ENCODE measurements around the gene TMPRSS9. TPM values are rescaled to one million over a fixed set of nuclear protein-coding genes. Genes with fewer than 3 reads are reported as not detected.

Gene TMPRSS9
- total RNA-seq, 1 experiment from 2014 or later = 0.57 TPM

DNA sequence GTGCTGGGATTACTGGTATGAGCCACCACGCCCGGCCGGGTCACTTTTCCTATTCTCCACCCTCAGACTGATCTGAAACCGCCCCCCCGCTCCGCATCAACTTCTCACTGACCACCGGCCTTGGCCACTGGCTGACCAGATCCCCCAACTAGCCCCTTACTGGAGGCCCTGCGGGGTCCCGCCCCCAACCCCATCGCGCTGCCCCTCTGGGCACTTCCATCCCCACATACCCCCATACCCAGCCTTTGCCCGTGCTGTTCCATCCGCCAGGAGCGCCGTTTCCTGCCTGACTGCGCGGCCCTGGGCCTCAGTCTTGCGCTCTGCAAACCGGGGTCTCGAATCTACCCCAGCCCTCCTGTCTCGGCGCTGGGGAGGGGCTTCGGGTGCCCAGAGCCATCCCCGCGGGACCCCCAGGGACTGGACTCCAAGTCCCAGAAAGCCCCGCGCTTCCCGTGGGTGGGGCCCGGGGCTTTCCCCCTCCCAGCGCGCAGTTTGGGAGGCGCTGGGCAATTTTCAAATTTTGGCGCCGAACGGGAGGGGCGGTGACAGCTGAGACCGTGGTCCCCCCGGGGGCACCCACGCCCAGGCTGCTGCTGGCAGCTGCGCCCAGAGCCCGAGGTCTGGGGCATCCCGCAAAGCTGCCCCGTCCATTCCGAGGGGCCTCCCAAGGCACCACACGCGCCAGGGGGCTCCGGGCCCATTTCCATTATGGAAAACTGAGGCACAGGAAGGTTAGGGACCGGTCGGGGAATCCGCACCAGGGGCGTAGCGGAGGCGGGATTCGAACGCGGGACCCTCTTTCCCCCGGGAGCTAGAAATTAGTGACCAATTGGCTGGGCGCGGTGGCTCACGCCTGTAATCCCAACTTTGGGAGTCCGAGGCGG lies 101.9 kb downstream of the TMPRSS9 start (continued):
- TF ChIP-seq, protein P1, sequence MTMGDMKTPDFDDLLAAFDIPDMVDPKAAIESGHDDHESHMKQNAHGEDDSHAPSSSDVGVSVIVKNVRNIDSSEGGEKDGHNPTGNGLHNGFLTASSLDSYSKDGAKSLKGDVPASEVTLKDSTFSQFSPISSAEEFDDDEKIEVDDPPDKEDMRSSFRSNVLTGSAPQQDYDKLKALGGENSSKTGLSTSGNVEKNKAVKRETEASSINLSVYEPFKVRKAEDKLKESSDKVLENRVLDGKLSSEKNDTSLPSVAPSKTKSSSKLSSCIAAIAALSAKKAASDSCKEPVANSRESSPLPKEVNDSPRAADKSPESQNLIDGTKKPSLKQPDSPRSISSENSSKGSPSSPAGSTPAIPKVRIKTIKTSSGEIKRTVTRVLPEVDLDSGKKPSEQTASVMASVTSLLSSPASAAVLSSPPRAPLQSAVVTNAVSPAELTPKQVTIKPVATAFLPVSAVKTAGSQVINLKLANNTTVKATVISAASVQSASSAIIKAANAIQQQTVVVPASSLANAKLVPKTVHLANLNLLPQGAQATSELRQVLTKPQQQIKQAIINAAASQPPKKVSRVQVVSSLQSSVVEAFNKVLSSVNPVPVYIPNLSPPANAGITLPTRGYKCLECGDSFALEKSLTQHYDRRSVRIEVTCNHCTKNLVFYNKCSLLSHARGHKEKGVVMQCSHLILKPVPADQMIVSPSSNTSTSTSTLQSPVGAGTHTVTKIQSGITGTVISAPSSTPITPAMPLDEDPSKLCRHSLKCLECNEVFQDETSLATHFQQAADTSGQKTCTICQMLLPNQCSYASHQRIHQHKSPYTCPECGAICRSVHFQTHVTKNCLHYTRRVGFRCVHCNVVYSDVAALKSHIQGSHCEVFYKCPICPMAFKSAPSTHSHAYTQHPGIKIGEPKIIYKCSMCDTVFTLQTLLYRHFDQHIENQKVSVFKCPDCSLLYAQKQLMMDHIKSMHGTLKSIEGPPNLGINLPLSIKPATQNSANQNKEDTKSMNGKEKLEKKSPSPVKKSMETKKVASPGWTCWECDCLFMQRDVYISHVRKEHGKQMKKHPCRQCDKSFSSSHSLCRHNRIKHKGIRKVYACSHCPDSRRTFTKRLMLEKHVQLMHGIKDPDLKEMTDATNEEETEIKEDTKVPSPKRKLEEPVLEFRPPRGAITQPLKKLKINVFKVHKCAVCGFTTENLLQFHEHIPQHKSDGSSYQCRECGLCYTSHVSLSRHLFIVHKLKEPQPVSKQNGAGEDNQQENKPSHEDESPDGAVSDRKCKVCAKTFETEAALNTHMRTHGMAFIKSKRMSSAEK (CRISPR knock-in tag; IDR thresholded peaks at IDR 0.05; ENCODE audit: borderline replicate concordance) = no peak
- 0 out of 2 replicates have a peak, but pooled peaks have one; percentile 38 for TF ChIP-seq ZNF317 (CRISPR knock-in tag; IDR thresholded peaks at IDR 0.05; ENCODE audit: borderline replicate concordance, low read depth)
- no peak for TF ChIP-seq CREB1 (CRISPR knock-in tag; IDR thresholded peaks at IDR 0.05)
- TF ChIP-seq, protein P2, sequence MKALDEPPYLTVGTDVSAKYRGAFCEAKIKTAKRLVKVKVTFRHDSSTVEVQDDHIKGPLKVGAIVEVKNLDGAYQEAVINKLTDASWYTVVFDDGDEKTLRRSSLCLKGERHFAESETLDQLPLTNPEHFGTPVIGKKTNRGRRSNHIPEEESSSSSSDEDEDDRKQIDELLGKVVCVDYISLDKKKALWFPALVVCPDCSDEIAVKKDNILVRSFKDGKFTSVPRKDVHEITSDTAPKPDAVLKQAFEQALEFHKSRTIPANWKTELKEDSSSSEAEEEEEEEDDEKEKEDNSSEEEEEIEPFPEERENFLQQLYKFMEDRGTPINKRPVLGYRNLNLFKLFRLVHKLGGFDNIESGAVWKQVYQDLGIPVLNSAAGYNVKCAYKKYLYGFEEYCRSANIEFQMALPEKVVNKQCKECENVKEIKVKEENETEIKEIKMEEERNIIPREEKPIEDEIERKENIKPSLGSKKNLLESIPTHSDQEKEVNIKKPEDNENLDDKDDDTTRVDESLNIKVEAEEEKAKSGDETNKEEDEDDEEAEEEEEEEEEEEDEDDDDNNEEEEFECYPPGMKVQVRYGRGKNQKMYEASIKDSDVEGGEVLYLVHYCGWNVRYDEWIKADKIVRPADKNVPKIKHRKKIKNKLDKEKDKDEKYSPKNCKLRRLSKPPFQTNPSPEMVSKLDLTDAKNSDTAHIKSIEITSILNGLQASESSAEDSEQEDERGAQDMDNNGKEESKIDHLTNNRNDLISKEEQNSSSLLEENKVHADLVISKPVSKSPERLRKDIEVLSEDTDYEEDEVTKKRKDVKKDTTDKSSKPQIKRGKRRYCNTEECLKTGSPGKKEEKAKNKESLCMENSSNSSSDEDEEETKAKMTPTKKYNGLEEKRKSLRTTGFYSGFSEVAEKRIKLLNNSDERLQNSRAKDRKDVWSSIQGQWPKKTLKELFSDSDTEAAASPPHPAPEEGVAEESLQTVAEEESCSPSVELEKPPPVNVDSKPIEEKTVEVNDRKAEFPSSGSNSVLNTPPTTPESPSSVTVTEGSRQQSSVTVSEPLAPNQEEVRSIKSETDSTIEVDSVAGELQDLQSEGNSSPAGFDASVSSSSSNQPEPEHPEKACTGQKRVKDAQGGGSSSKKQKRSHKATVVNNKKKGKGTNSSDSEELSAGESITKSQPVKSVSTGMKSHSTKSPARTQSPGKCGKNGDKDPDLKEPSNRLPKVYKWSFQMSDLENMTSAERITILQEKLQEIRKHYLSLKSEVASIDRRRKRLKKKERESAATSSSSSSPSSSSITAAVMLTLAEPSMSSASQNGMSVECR (CRISPR knock-in tag; IDR thresholded peaks at IDR 0.05; ENCODE audit: borderline replicate concordance) = no peak
- TF ChIP-seq JAZF1 (CRISPR knock-in tag; IDR thresholded peaks at IDR 0.05) = no peak
- TF ChIP-seq, protein P3, sequence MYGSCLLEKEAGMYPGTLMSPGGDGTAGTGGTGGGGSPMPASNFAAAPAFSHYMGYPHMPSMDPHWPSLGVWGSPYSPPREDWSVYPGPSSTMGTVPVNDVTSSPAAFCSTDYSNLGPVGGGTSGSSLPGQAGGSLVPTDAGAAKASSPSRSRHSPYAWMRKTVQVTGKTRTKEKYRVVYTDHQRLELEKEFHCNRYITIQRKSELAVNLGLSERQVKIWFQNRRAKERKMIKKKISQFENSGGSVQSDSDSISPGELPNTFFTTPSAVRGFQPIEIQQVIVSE (CRISPR knock-in tag; IDR thresholded peaks at IDR 0.05; ENCODE audit: borderline replicate concordance) = no peak
- peak; percentile 68 for TF ChIP-seq ZNF423 (CRISPR knock-in tag; IDR thresholded peaks at IDR 0.05)
- no peak for TF ChIP-seq ZNF232 (CRISPR knock-in tag; IDR thresholded peaks at IDR 0.05)
- TF ChIP-seq ZNF416 (CRISPR knock-in tag; IDR thresholded peaks at IDR 0.05) = no peak
- TF ChIP-seq, protein P4, sequence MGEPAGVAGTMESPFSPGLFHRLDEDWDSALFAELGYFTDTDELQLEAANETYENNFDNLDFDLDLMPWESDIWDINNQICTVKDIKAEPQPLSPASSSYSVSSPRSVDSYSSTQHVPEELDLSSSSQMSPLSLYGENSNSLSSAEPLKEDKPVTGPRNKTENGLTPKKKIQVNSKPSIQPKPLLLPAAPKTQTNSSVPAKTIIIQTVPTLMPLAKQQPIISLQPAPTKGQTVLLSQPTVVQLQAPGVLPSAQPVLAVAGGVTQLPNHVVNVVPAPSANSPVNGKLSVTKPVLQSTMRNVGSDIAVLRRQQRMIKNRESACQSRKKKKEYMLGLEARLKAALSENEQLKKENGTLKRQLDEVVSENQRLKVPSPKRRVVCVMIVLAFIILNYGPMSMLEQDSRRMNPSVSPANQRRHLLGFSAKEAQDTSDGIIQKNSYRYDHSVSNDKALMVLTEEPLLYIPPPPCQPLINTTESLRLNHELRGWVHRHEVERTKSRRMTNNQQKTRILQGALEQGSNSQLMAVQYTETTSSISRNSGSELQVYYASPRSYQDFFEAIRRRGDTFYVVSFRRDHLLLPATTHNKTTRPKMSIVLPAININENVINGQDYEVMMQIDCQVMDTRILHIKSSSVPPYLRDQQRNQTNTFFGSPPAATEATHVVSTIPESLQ (CRISPR knock-in tag; IDR thresholded peaks at IDR 0.05) = no peak
- peak; percentile 77; the same call in 1 of the 2 replicates for TF ChIP-seq EMX1 (CRISPR knock-in tag; IDR thresholded peaks at IDR 0.05)
- TF ChIP-seq, protein P5, sequence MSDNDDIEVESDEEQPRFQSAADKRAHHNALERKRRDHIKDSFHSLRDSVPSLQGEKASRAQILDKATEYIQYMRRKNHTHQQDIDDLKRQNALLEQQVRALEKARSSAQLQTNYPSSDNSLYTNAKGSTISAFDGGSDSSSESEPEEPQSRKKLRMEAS (CRISPR knock-in tag; IDR thresholded peaks at IDR 0.05) = peak; percentile 44; the same call in 1 of the 2 replicates
- TF ChIP-seq, protein P6, sequence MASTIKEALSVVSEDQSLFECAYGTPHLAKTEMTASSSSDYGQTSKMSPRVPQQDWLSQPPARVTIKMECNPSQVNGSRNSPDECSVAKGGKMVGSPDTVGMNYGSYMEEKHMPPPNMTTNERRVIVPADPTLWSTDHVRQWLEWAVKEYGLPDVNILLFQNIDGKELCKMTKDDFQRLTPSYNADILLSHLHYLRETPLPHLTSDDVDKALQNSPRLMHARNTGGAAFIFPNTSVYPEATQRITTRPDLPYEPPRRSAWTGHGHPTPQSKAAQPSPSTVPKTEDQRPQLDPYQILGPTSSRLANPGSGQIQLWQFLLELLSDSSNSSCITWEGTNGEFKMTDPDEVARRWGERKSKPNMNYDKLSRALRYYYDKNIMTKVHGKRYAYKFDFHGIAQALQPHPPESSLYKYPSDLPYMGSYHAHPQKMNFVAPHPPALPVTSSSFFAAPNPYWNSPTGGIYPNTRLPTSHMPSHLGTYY (CRISPR knock-in tag; IDR thresholded peaks at IDR 0.05) = peak; percentile 17; the same call in 1 of the 2 replicates
- TF ChIP-seq, protein P7, sequence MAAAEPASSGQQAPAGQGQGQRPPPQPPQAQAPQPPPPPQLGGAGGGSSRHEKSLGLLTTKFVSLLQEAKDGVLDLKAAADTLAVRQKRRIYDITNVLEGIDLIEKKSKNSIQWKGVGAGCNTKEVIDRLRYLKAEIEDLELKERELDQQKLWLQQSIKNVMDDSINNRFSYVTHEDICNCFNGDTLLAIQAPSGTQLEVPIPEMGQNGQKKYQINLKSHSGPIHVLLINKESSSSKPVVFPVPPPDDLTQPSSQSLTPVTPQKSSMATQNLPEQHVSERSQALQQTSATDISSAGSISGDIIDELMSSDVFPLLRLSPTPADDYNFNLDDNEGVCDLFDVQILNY (CRISPR knock-in tag; IDR thresholded peaks at IDR 0.05) = peak; percentile 77; the same call in 1 of the 2 replicates
- TF ChIP-seq SMAD4 (CRISPR knock-in tag; IDR thresholded peaks at IDR 0.05) = no peak
- TF ChIP-seq HMGA2 (CRISPR knock-in tag; IDR thresholded peaks at IDR 0.05) = no peak
- no peak for TF ChIP-seq USF1 (CRISPR knock-in tag; IDR thresholded peaks at IDR 0.05)
- no peak for TF ChIP-seq ESRRA (CRISPR knock-in tag; IDR thresholded peaks at IDR 0.05; ENCODE audit: borderline replicate concordance)
- no peak for TF ChIP-seq ETV6 (CRISPR knock-in tag; IDR thresholded peaks at IDR 0.05)
- peak; percentile 98 for TF ChIP-seq MYBL2 (CRISPR knock-in tag; IDR thresholded peaks at IDR 0.05)
- TF ChIP-seq ZNF219 (CRISPR knock-in tag; IDR thresholded peaks at IDR 0.05; ENCODE audit: borderline replicate concordance) = no peak

Measured in WTC11 (cell line).